GM12878 (cell line): ENCODE measurements around the gene TMSB4X. TPM values are rescaled to one million over a fixed set of nuclear protein-coding genes. Genes with fewer than 3 reads are reported as not detected.
A peak's percentile ranks its signal among the peaks of the same experiment; 100 is the strongest.

ENCODE experiments used
- ATAC-seq: fragments of 200-7000 bp; cut with Tn5 transposase; 3 replicates; pipeline ENCODE4 v1.9.1; 2020; ENCODE audit warnings: mild to moderate bottlenecking, moderate library complexity
- BruUV-seq: library from RNA; stranded (reverse); fragments of 400-500 nt; replicated peaks from 2 replicates; lab custom pipeline; 2021; lab: Mats Ljungman, UMichigan
- CTCF ChIA-PET: fragments of 300-600 bp; sonication (Branson Sonifier 250); formaldehyde crosslinking; extraction: SDS; loops from one replicate; lab custom pipeline; 2021; ENCODE audit warnings: inconsistent platforms; lab: Yijun Ruan, JAX
- POLR2A ChIA-PET: fragments of 350-600 bp; formaldehyde crosslinking; extraction: SDS; loops from one replicate; lab custom pipeline; 2021; ENCODE audit warnings: inconsistent platforms; lab: Charles Lee
- RAD21 ChIA-PET: fragments of 300-600 bp; sonication (Branson Sonifier 250); formaldehyde crosslinking; loops from one replicate; lab custom pipeline; 2023; ENCODE audit warnings: antibody characterized with exemption; ENCODE audit not compliant: unreplicated experiment; lab: Charles Lee
- SMC1A ChIA-PET: fragments of 300-600 bp; sonication (Branson Sonifier 250); formaldehyde crosslinking; loops from one replicate; lab custom pipeline; 2023; ENCODE audit not compliant: unreplicated experiment, uncharacterized antibody; lab: Charles Lee
- DNase-seq: peaks from one replicate; pipeline ENCODE4 v3.0.0-alpha.2; 2011; ENCODE audit warnings: low read depth, low spot score
- FAIRE-seq: peaks from 3 replicates; lab custom pipeline; 2011; peaks lifted over from hg19 to GRCh38; lab: Jason Lieb, UNC
- H2AFZ ChIP-seq: 2 replicates; pipeline ENCODE4 v1.6.0; 2011; ENCODE audit warnings: low read depth, low read length, control low read depth; ENCODE audit not compliant: control insufficient read depth
- H3K27ac ChIP-seq: 2 replicates; pipeline ENCODE4 v1.5.1; 2011; ENCODE audit warnings: control low read depth; ENCODE audit not compliant: control insufficient read depth, insufficient read depth
- H3K27me3 ChIP-seq, 2 experiments: replicated peaks in 1 of 2; 2 replicates each; pipeline versions ENCODE4 v1.6.0 to v1.6.1; 2011; ENCODE audit warnings: low read length in 1 of 2; ENCODE audit not compliant: control insufficient read depth in 2 of 2, insufficient read depth in 2 of 2
- H3K36me3 ChIP-seq, 2 experiments: 2 replicates each; pipeline ENCODE4 v1.5.1; 2011; ENCODE audit warnings: low read length in 1 of 2; ENCODE audit not compliant: control insufficient read depth in 2 of 2, insufficient read depth in 2 of 2
- H3K4me1 ChIP-seq: 2 replicates; pipeline ENCODE4 v1.6.1; 2011; ENCODE audit warnings: mild to moderate bottlenecking, low read length, moderate library complexity, mixed read lengths; ENCODE audit not compliant: control insufficient read depth, insufficient read depth
- H3K4me2 ChIP-seq: 2 replicates; pipeline ENCODE4 v1.6.0; 2011; ENCODE audit warnings: control low read depth; ENCODE audit not compliant: control insufficient read depth, insufficient read depth
- H3K4me3 ChIP-seq: fragments of 200-600 bp; sonication (generic); 2 replicates; pipeline ENCODE4 v1.5.1; 2016
- H3K79me2 ChIP-seq: 2 replicates; pipeline ENCODE4 v1.6.0; 2011; ENCODE audit warnings: low read length; ENCODE audit not compliant: control insufficient read depth, insufficient read depth
- H3K9ac ChIP-seq: 2 replicates; pipeline ENCODE4 v1.8.0; 2011; ENCODE audit warnings: low read length, control low read depth, mixed read lengths; ENCODE audit not compliant: control insufficient read depth, insufficient read depth
- H3K9me3 ChIP-seq: replicated peaks from 3 replicates; pipeline ENCODE4 v1.5.1; 2011; ENCODE audit warnings: mild to moderate bottlenecking, low read length; ENCODE audit not compliant: control insufficient read depth, insufficient read depth
- H4K20me1 ChIP-seq: 2 replicates; pipeline ENCODE4 v1.6.0; 2011; ENCODE audit not compliant: control insufficient read depth, insufficient read depth
- ATF3 ChIP-seq: IDR thresholded peaks from 2 replicates; pipeline ENCODE4 v1.6.1; 2011; ENCODE audit warnings: low read depth, mild to moderate bottlenecking, low read length, moderate library complexity, borderline replicate concordance; ENCODE audit errors: extremely low read depth
- BHLHE40 ChIP-seq, 2 experiments: fragments of 450-650 bp in 1 of 2; IDR thresholded peaks; 2 replicates each; pipeline ENCODE4 v1.6.1; 2011 to 2017; ENCODE audit warnings: low read depth in 2 of 2, borderline replicate concordance in 1 of 2, improper control_type of control experiment in 1 of 2, low read length in 1 of 2, mild to moderate bottlenecking in 1 of 2
- CHD2 ChIP-seq: IDR thresholded peaks from 2 replicates; pipeline ENCODE4 v1.6.1; 2011; ENCODE audit warnings: low read depth, low read length, improper control_type of control experiment, borderline replicate concordance
- GABPA ChIP-seq: IDR thresholded peaks from 2 replicates; pipeline ENCODE4 v1.6.1; 2014; ENCODE audit warnings: antibody characterized with exemption, low read depth, mild to moderate bottlenecking, inconsistent platforms
- JUND ChIP-seq: IDR thresholded peaks from 2 replicates; pipeline ENCODE4 v1.6.1; 2012; ENCODE audit warnings: low read depth, mild to moderate bottlenecking, low read length, improper control_type of control experiment, moderate library complexity
- KLF5 ChIP-seq: fragments of 450-650 bp; IDR thresholded peaks from 2 replicates; pipeline ENCODE4 v1.6.1; 2014; ENCODE audit warnings: mild to moderate bottlenecking; ENCODE audit not compliant: partially characterized antibody
- MLLT1 ChIP-seq: fragments of 450-650 bp; IDR thresholded peaks from 2 replicates; pipeline ENCODE4 v1.6.1; 2016; ENCODE audit warnings: mild to moderate bottlenecking
- SKIL ChIP-seq: fragments of 450-650 bp; IDR thresholded peaks from 2 replicates; pipeline ENCODE4 v1.6.1; 2017; ENCODE audit warnings: mild to moderate bottlenecking, low read depth, inconsistent platforms; ENCODE audit not compliant: poor library complexity, severe bottlenecking
- SMARCA5 ChIP-seq: fragments of 450-650 bp; IDR thresholded peaks from 2 replicates; pipeline ENCODE4 v1.6.1; 2017; ENCODE audit warnings: mild to moderate bottlenecking
- SMC3 ChIP-seq: IDR thresholded peaks from 2 replicates; pipeline ENCODE4 v1.6.1; 2011; ENCODE audit warnings: low read length, improper control_type of control experiment, borderline replicate concordance
- SUZ12 ChIP-seq: fragments of 200-600 bp; sonication (generic); IDR thresholded peaks from one replicate; pipeline ENCODE4 v1.6.1; 2018; ENCODE audit warnings: antibody characterized with exemption, mild to moderate bottlenecking; ENCODE audit not compliant: unreplicated experiment
- TAF1 ChIP-seq: IDR thresholded peaks from 2 replicates; pipeline ENCODE4 v1.6.1; 2011; ENCODE audit warnings: mild to moderate bottlenecking, low read depth, low read length, borderline replicate concordance
- TCF12 ChIP-seq: IDR thresholded peaks from 2 replicates; pipeline ENCODE4 v1.6.1; 2011; ENCODE audit warnings: low read depth, mild to moderate bottlenecking, low read length
- USF2 ChIP-seq: IDR thresholded peaks from 2 replicates; pipeline ENCODE4 v1.6.1; 2011; ENCODE audit warnings: low read depth, low read length, improper control_type of control experiment, borderline replicate concordance
- ZSCAN29 ChIP-seq: fragments of 450-650 bp; IDR thresholded peaks from 2 replicates; pipeline ENCODE4 v1.6.1; 2017; ENCODE audit warnings: mild to moderate bottlenecking, moderate library complexity
- WGBS: methylation state at CpG from one replicate; pipeline ENCODE4 v1.1.6; 2016; ENCODE audit warnings: low lambda C conversion rate; ENCODE audit not compliant: insufficient replicate concordance, insufficient coverage; ENCODE audit errors: missing lambda C conversion rate; 5-methylcytosine and 5-hydroxymethylcytosine counted together
- in situ Hi-C: fragments of 300-500 bp; cut with MboI; formaldehyde crosslinking; loops from 9 replicates; pipeline ENCODE4 v1.14.3; 2018; ENCODE audit warnings: mixed read lengths
- intact Hi-C: fragments of 100-400 bp; cut with micrococcal nuclease; formaldehyde crosslinking; loops from one replicate; pipeline ENCODE4 v1.14.2; 2022; ENCODE audit not compliant: unreplicated experiment
- polyA plus RNA-seq, 11 experiments: library from polyadenylated mRNA; depleted of rRNA in 4 of 11; unstranded in 6 of 11; stranded (reverse) in 5 of 11; fragments of >200 nt; fragmentation: Nextera tagmentation in 4 of 11; fragmentation: Illumina TruSeq in 1 of 11; extraction: Ambion mirVana in 4 of 11; extraction: Trizol in 1 of 11; gene quantifications; 1 replicate in 1 of 11; 2 replicates in 10 of 11; pipeline versions ENCODE4 v1.2.1 to v1.2.3, GENCODE V29; 2011 to 2016; ENCODE audit warnings: inconsistent platforms in 2 of 11, missing spikeins in 2 of 11, low read depth in 1 of 11
- total RNA-seq, 4 experiments: library from RNA; depleted of rRNA in 3 of 4; stranded (reverse); fragments of >200 nt in 3 of 4; fragmentation: Illumina TruSeq in 1 of 4; extraction: Trizol in 1 of 4; gene quantifications; 2 replicates each; pipeline versions ENCODE4 v1.2.1 to v1.2.3, GENCODE V29; 2013 to 2021

Gene TMSB4X
- total and polyA plus RNA-seq, 10 of the 15 experiments (the other 5 are each of a cell fraction or from before 2014, with no cell fraction given), result 13,924 to 37,234 (median 23,705) TPM

GRCh38 chrX:13008189-13008533, 33.3 kb downstream of the TMSB4X start (continued):
- 0 out of 2 replicates have a peak, but pooled peaks have one; percentile 11 for TF ChIP-seq MLLT1
- 0 out of 4 replicates have a peak, but pooled peaks of 1 of the 2 experiments have one; percentile 21 for TF ChIP-seq BHLHE40 (IDR thresholded peaks at IDR 0.05; ENCODE audit: borderline replicate concordance in 1 of 2, low read depth in 2 of 2, low read length in 1 of 2)
- 0 out of 2 replicates have a peak, but pooled peaks have one; percentile 23 for TF ChIP-seq SMC3
- no peak for TF ChIP-seq TAF1
- peak; percentile 54 for TF ChIP-seq SKIL
- no peak for TF ChIP-seq GABPA
- peak; percentile 15; the same call in 1 of the 2 replicates for TF ChIP-seq CHD2

- H3K4me2 ChIP-seq, result peak overlapping the region; percentile 93
- ChIA-PET SMC1A (interaction anchor here (0.7 to 25.1 kb wide), 13 partner anchors 8 to 479 kb away, joined by 3 to 847 read pairs (median 14); partner anchors contain the start of gene TMSB4X), CTCF (interaction anchor here (1.8 to 12.2 kb wide), 8 partner anchors 14 to 479 kb away, joined by 6 to 123 read pairs (median 9); no protein-coding TSS in a partner anchor), RAD21 (interaction anchor here (1.0 to 22.5 kb wide), 10 partner anchors 8 to 249 kb away, joined by 3 to 689 read pairs (median 40); partner anchors contain the start of gene TMSB4X), POLR2A (interaction anchor here (0.6 to 17.2 kb wide), 10 partner anchors 11 to 76 kb away, joined by 3 to 280 read pairs (median 4); no protein-coding TSS in a partner anchor)
- in situ Hi-C loops (no loop called here), intact Hi-C loops (loop anchor here (2.0 to 10.0 kb wide), 2 partner anchors 156 to 248 kb away; no protein-coding TSS in a partner anchor)
- peak overlapping the region; percentile 75 for H3K9ac ChIP-seq
- no TSS peak for BruUV-seq
- TF ChIP-seq ZSCAN29 (no peak), SUZ12 (no peak), SMARCA5 (no peak), KLF5 (no peak), CHD2 (no peak), TCF12 (no peak), ATF3 (no peak), JUND (no peak), USF2 (no peak)
- H3K4me3 ChIP-seq, result peak overlapping the region; percentile 35; the same call in 1 of the 2 replicates
- no peaks in the 10 kb centered on the region for H3K9me3 ChIP-seq
- ATAC-seq, result no peak
- no peak for DNase-seq
- H3K27me3 ChIP-seq, result no peaks in the 10 kb centered on the region
- peaks cover 72% of the 10 kb centered on the region for H3K4me1 ChIP-seq
- FAIRE-seq, result no peak
- no peaks in the 10 kb centered on the region; the same call in none of the 2 replicates for H3K79me2 ChIP-seq
- H2AFZ ChIP-seq, result no peak overlapping the region; the same call in 1 of the 2 replicates
- peak overlapping the region; percentile 91 for H3K27ac ChIP-seq
- H4K20me1 ChIP-seq, result no peaks in the 10 kb centered on the region
- WGBS, result 94% methylated on average over 3 of the region's 3 CpGs
- no peaks in the 10 kb centered on the region for H3K36me3 ChIP-seq
These were observed 33.9 kb downstream of the TMSB4X start for GRCh38 chrX:13008851-13009250.
